Measurements from ENCODE around the gene CTTNBP2. TPM values are rescaled to one million over a fixed set of nuclear protein-coding genes. Genes with fewer than 3 reads are reported as not detected.

The CTTNBP2 gene
- polyA plus RNA-seq, 1 of the 3 experiments (the other 2 are of a cell fraction), result not detected

DNA sequence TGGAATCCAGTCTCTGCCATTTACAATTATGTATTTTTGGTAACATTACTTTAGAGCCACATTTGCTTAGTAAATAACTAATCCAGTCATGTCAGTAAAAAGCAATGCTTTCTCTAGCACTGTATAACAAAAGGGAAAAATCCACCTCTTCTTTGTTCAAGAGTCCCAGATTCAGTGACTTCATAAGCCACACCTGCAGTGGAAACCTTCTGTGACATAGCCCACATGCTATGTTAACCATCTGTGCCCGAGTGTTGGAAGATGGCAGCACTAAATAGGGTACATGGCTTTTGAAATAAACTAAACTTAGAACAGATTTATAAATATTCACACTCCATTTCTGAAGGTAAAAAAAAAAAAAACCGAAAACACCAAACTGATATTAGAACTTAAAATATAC lies 83.0 kb downstream of the CTTNBP2 start:
- 5% methylated on average over 2 of the region's 2 CpGs for WGBS (ENCODE audit: low lambda C conversion rate)
- H3K4me2 ChIP-seq, result no peak overlapping the region
- H3K9me3 ChIP-seq, result no peaks in the 10 kb centered on the region
- H3K9ac ChIP-seq, result no peak overlapping the region
- CTCF ChIA-PET, result no interaction called here
- H3K9me2 ChIP-seq, result no peaks in the 10 kb centered on the region
- H4K20me1 ChIP-seq (ENCODE audit: insufficient read depth), result no peaks in the 10 kb centered on the region
- H3K36me3 ChIP-seq (replicated peaks in 1 of 2; ENCODE audit: control insufficient read depth in 1 of 2, insufficient read depth in 2 of 2, low read length in 1 of 2), result no peaks in the 10 kb centered on the region
- H2AFZ ChIP-seq (ENCODE audit: low read depth), result no peak overlapping the region
- peaks cover 17% of the 10 kb centered on the region; the same call in 1 of the 2 replicates for H3K27me3 ChIP-seq (ENCODE audit: insufficient read depth)
- no peak for DNase-seq
- no peak overlapping the region for H3K4me3 ChIP-seq (ENCODE audit: low read depth in 2 of 2, low read length in 1 of 2)
- POLR2A ChIA-PET, result no interaction called here
- H3F3A ChIP-seq (replicated peaks; ENCODE audit: insufficient read depth), result no peaks in the 10 kb centered on the region
- no peak overlapping the region for H3K27ac ChIP-seq (ENCODE audit: low read depth in 2 of 2, low read length in 1 of 2)
- TF ChIP-seq, protein P1, sequence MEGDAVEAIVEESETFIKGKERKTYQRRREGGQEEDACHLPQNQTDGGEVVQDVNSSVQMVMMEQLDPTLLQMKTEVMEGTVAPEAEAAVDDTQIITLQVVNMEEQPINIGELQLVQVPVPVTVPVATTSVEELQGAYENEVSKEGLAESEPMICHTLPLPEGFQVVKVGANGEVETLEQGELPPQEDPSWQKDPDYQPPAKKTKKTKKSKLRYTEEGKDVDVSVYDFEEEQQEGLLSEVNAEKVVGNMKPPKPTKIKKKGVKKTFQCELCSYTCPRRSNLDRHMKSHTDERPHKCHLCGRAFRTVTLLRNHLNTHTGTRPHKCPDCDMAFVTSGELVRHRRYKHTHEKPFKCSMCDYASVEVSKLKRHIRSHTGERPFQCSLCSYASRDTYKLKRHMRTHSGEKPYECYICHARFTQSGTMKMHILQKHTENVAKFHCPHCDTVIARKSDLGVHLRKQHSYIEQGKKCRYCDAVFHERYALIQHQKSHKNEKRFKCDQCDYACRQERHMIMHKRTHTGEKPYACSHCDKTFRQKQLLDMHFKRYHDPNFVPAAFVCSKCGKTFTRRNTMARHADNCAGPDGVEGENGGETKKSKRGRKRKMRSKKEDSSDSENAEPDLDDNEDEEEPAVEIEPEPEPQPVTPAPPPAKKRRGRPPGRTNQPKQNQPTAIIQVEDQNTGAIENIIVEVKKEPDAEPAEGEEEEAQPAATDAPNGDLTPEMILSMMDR (IDR thresholded peaks at IDR 0.05), result no peak
- no peak for TF ChIP-seq EZH2phosphoT487 (IDR thresholded peaks at IDR 0.05; ENCODE audit: borderline replicate concordance, low read depth)
- TF ChIP-seq EP300 (IDR thresholded peaks at IDR 0.05; ENCODE audit: borderline replicate concordance in 1 of 2, low read depth in 1 of 2, low read length in 1 of 2), result no peak
- no peak for TF ChIP-seq ELF1 (IDR thresholded peaks at IDR 0.05)
- TF ChIP-seq MXI1 (IDR thresholded peaks at IDR 0.05; ENCODE audit: low read depth, low read length), result no peak
- TF ChIP-seq MAX (IDR thresholded peaks at IDR 0.05; ENCODE audit: low read depth), result no peak
- no peak for TF ChIP-seq TCF12 (IDR thresholded peaks at IDR 0.05)
- no peak for TF ChIP-seq RAD21 (IDR thresholded peaks at IDR 0.05; ENCODE audit: low read length)
- no peak for TF ChIP-seq RXRA (IDR thresholded peaks at IDR 0.05; ENCODE audit: borderline replicate concordance, low read depth)
- no peak for TF ChIP-seq SMC3 (IDR thresholded peaks at IDR 0.05; ENCODE audit: low read depth, low read length)
- H3K79me2 ChIP-seq (ENCODE audit: insufficient read depth), result no peaks in the 10 kb centered on the region
- no peaks in the 10 kb centered on the region for H3K4me1 ChIP-seq (ENCODE audit: control insufficient read depth in 1 of 2, insufficient read depth in 2 of 2, low read depth in 1 of 2, low read length in 1 of 2)

- no peak overlapping the region for H2AFZ ChIP-seq (ENCODE audit: low read depth)
- H3K27ac ChIP-seq (ENCODE audit: low read depth in 2 of 2, low read length in 1 of 2), result no peak overlapping the region
- H3K9me2 ChIP-seq, result no peaks in the 10 kb centered on the region
- no peaks in the 10 kb centered on the region for H3K9me3 ChIP-seq
- no peaks in the 10 kb centered on the region for H3F3A ChIP-seq (replicated peaks; ENCODE audit: insufficient read depth)
- CTCF ChIA-PET, result no interaction called here
- H3K27me3 ChIP-seq (ENCODE audit: insufficient read depth), result peaks cover 13% of the 10 kb centered on the region; the same call in 1 of the 2 replicates
- no peak overlapping the region for H3K9ac ChIP-seq
- no peaks in the 10 kb centered on the region for H4K20me1 ChIP-seq (ENCODE audit: insufficient read depth)
- DNase-seq, result no peak
- H3K4me1 ChIP-seq (ENCODE audit: control insufficient read depth in 1 of 2, insufficient read depth in 2 of 2, low read depth in 1 of 2, low read length in 1 of 2), result no peaks in the 10 kb centered on the region
- H3K4me2 ChIP-seq, result no peak overlapping the region
- WGBS (ENCODE audit: low lambda C conversion rate), result 5% methylated on average over 1 of the region's 1 CpG
- no peaks in the 10 kb centered on the region for H3K36me3 ChIP-seq (replicated peaks in 1 of 2; ENCODE audit: control insufficient read depth in 1 of 2, insufficient read depth in 2 of 2, low read length in 1 of 2)
- POLR2A ChIA-PET, result no interaction called here
- TF ChIP-seq RCOR1 (IDR thresholded peaks at IDR 0.05; ENCODE audit: low read length) (no peak), USF2 (IDR thresholded peaks at IDR 0.05; ENCODE audit: borderline replicate concordance, low read depth, low read length) (no peak), TAF1 (IDR thresholded peaks at IDR 0.05; ENCODE audit: borderline replicate concordance, low read depth, low read length) (no peak), RAD21 (IDR thresholded peaks at IDR 0.05; ENCODE audit: low read length) (no peak), SMC3 (IDR thresholded peaks at IDR 0.05; ENCODE audit: low read depth, low read length) (no peak), JUND (IDR thresholded peaks at IDR 0.05) (no peak), YY1 (IDR thresholded peaks at IDR 0.05; ENCODE audit: low read depth) (no peak), NRF1 (IDR thresholded peaks at IDR 0.05; ENCODE audit: low read depth, low read length) (no peak), FOSL2 (IDR thresholded peaks at IDR 0.05; ENCODE audit: borderline replicate concordance, low read depth) (no peak), TCF12 (IDR thresholded peaks at IDR 0.05) (no peak), POLR2AphosphoS5 (IDR thresholded peaks at IDR 0.05; ENCODE audit: low read depth, low read length) (no peak), MEF2A (IDR thresholded peaks at IDR 0.05; ENCODE audit: borderline replicate concordance, low read depth) (no peak)
- TF ChIP-seq, protein P2, sequence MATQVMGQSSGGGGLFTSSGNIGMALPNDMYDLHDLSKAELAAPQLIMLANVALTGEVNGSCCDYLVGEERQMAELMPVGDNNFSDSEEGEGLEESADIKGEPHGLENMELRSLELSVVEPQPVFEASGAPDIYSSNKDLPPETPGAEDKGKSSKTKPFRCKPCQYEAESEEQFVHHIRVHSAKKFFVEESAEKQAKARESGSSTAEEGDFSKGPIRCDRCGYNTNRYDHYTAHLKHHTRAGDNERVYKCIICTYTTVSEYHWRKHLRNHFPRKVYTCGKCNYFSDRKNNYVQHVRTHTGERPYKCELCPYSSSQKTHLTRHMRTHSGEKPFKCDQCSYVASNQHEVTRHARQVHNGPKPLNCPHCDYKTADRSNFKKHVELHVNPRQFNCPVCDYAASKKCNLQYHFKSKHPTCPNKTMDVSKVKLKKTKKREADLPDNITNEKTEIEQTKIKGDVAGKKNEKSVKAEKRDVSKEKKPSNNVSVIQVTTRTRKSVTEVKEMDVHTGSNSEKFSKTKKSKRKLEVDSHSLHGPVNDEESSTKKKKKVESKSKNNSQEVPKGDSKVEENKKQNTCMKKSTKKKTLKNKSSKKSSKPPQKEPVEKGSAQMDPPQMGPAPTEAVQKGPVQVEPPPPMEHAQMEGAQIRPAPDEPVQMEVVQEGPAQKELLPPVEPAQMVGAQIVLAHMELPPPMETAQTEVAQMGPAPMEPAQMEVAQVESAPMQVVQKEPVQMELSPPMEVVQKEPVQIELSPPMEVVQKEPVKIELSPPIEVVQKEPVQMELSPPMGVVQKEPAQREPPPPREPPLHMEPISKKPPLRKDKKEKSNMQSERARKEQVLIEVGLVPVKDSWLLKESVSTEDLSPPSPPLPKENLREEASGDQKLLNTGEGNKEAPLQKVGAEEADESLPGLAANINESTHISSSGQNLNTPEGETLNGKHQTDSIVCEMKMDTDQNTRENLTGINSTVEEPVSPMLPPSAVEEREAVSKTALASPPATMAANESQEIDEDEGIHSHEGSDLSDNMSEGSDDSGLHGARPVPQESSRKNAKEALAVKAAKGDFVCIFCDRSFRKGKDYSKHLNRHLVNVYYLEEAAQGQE (IDR thresholded peaks at IDR 0.05; ENCODE audit: low read depth, low read length), result no peak
- H3K79me2 ChIP-seq (ENCODE audit: insufficient read depth), result no peaks in the 10 kb centered on the region
- no peak overlapping the region for H3K4me3 ChIP-seq (ENCODE audit: low read depth in 2 of 2, low read length in 1 of 2)
Measured at GRCh38 chr7:117785431-117785830, 87.8 kb downstream of the CTTNBP2 start.
